ENCODE results near the gene YY1AP1. TPM values are rescaled to one million over a fixed set of nuclear protein-coding genes. Genes with fewer than 3 reads are reported as not detected.
A peak's percentile ranks its signal among the peaks of the same experiment; 100 is the strongest.
"Not testable (repeated sequence)": the region's sequence is repeated elsewhere in the genome, so short reads cannot be mapped to it uniquely, and the experiment has no call there.

YY1AP1 gene
- total and polyA plus RNA-seq, 4 experiments from 2014 or later = 20.6 to 102 (median 74.4) TPM

- H3K36me3 Mint-ChIP-seq = peaks cover 7 to 51% of the 10 kb centered on the region in 2 donors
- POLR2A ChIA-PET (ENCODE audit: partially characterized antibody) = interaction anchor here (0.6 to 1.0 kb wide), 2 partner anchors 11 to 25 kb away, joined by 3 read pairs; no protein-coding TSS in a partner anchor
These were observed 27.2 kb upstream of the YY1AP1 start for GRCh38 chr1:155715777-155716176.

GRCh38 chr1:155715056-155715455, 26.5 kb upstream of the YY1AP1 start:
- peaks cover 7 to 53% of the 10 kb centered on the region in 2 donors for H3K36me3 Mint-ChIP-seq
- H3K4me3 Mint-ChIP-seq; H3K9me3 ChIP-seq (ENCODE audit: control insufficient read depth in 1 of 2, low read length in 2 of 2); H3K4me1 ChIP-seq (ENCODE audit: insufficient read depth, low read length); H3K27me3 ChIP-seq (ENCODE audit: insufficient read depth, low read length); H3K27ac ChIP-seq (ENCODE audit: low read depth, low read length); DNase-seq; H3K4me3 ChIP-seq (ENCODE audit: low read length in 2 of 2); H3K27me3 Mint-ChIP-seq; H3K36me3 ChIP-seq (ENCODE audit: insufficient read depth, low read length); intact Hi-C loops (cut with micrococcal nuclease); CTCF ChIA-PET (ENCODE audit: partially characterized antibody); H3K9me3 Mint-ChIP-seq: not testable (repeated sequence)
- H3K4me1 Mint-ChIP-seq = peaks cover 5 to 14% (median 11%) of the 10 kb centered on the region in 4 donors
- peak overlapping the region in 2 of 7 donors; percentile 53 to 60 for H3K27ac Mint-ChIP-seq
- POLR2A ChIA-PET (ENCODE audit: partially characterized antibody) = interaction anchor here (0.6 to 1.0 kb wide), 2 partner anchors 10 to 25 kb away, joined by 3 read pairs; no protein-coding TSS in a partner anchor

More at GRCh38 chr1:155715777-155716176, 27.2 kb upstream of the YY1AP1 start:
- Histone ChIP-seq H3K27me3 (ENCODE audit: insufficient read depth, low read length) (no peaks in the 10 kb centered on the region), H3K9me3 (ENCODE audit: control insufficient read depth in 1 of 2, low read length in 2 of 2) (no peaks in the 10 kb centered on the region), H3K36me3 (ENCODE audit: insufficient read depth, low read length) (no peaks in the 10 kb centered on the region), H3K27ac (ENCODE audit: low read depth, low read length) (no peak overlapping the region), H3K4me1 (ENCODE audit: insufficient read depth, low read length) (peaks cover 5% of the 10 kb centered on the region), H3K4me3 (ENCODE audit: low read length in 2 of 2) (no peak overlapping the region)
- Mint-ChIP-seq H3K9me3 (peaks cover 0 to 1% (median 0%) of the 10 kb centered on the region in 8 donors), H3K4me1 (peaks cover 5 to 14% (median 11%) of the 10 kb centered on the region in 4 donors), H3K27me3 (no peaks in the 10 kb centered on the region), H3K27ac (peak overlapping the region in 4 of 7 donors; percentile 11 to 71 (median 60)), H3K4me3 (no peak overlapping the region)
- CTCF ChIA-PET (ENCODE audit: partially characterized antibody) = no interaction called here
- DNase-seq = no peak
- intact Hi-C loops (cut with micrococcal nuclease) = no loop called here

- ChIA-PET CTCF (ENCODE audit: partially characterized antibody) (no interaction called here), POLR2A (ENCODE audit: partially characterized antibody) (interaction anchor here (1.0 kb wide), 1 partner anchor 12 kb away, joined by 3 read pairs; no protein-coding TSS in a partner anchor)
- H3K27ac Mint-ChIP-seq = peak overlapping the region in 1 of 7 donors; percentile 61
- Histone ChIP-seq H3K9me3 (ENCODE audit: control insufficient read depth in 1 of 2, low read length in 2 of 2) (no peaks in the 10 kb centered on the region), H3K4me3 (ENCODE audit: low read length in 2 of 2) (no peak overlapping the region), H3K27ac (ENCODE audit: low read depth, low read length) (no peak overlapping the region), H3K36me3 (ENCODE audit: insufficient read depth, low read length) (no peaks in the 10 kb centered on the region), H3K27me3 (ENCODE audit: insufficient read depth, low read length) (no peaks in the 10 kb centered on the region), H3K4me1 (ENCODE audit: insufficient read depth, low read length) (peaks cover 5% of the 10 kb centered on the region)
- DNase-seq = no peak
- no peaks in the 10 kb centered on the region for H3K27me3 Mint-ChIP-seq
- intact Hi-C loops (cut with micrococcal nuclease) = no loop called here
- H3K36me3 Mint-ChIP-seq = peaks cover 7 to 46% of the 10 kb centered on the region in 2 donors
- peaks cover 7 to 15% (median 12%) of the 10 kb centered on the region in 4 donors for H3K4me1 Mint-ChIP-seq
- no peaks in the 10 kb centered on the region for H3K9me3 Mint-ChIP-seq
- H3K4me3 Mint-ChIP-seq = peak overlapping the region in 1 of 8 donors; percentile 5
These were observed 24.5 kb upstream of the YY1AP1 start for GRCh38 chr1:155713075-155713474.

- H3K4me3 ChIP-seq (ENCODE audit: low read length in 2 of 2); H3K27me3 ChIP-seq (ENCODE audit: insufficient read depth, low read length); intact Hi-C loops (cut with micrococcal nuclease); H3K9me3 Mint-ChIP-seq; H3K4me1 ChIP-seq (ENCODE audit: insufficient read depth, low read length); H3K36me3 ChIP-seq (ENCODE audit: insufficient read depth, low read length); H3K27me3 Mint-ChIP-seq; H3K4me3 Mint-ChIP-seq; H3K27ac ChIP-seq (ENCODE audit: low read depth, low read length); H3K9me3 ChIP-seq (ENCODE audit: control insufficient read depth in 1 of 2, low read length in 2 of 2): not testable (repeated sequence)
- CTCF ChIA-PET (ENCODE audit: partially characterized antibody) = interaction anchor here (0.7 kb wide), 1 partner anchor 641 kb away, joined by 3 read pairs; no protein-coding TSS in a partner anchor
- Mint-ChIP-seq H3K36me3 (peaks cover 9 to 44% of the 10 kb centered on the region in 2 donors), H3K27ac (peak overlapping the region in 1 of 7 donors; percentile 55), H3K4me1 (peaks cover 11 to 19% (median 15%) of the 10 kb centered on the region in 4 donors)
- peak in 2 of 5 donors; percentile 5 to 32 for DNase-seq
- POLR2A ChIA-PET (ENCODE audit: partially characterized antibody) = interaction anchor here (1.0 kb wide), 1 partner anchor 12 kb away, joined by 3 read pairs; no protein-coding TSS in a partner anchor
These were observed 24.1 kb upstream of the YY1AP1 start for GRCh38 chr1:155712636-155713035.

- H3K4me1 ChIP-seq (ENCODE audit: insufficient read depth, low read length); CTCF ChIA-PET (ENCODE audit: partially characterized antibody); H3K27me3 Mint-ChIP-seq; H3K27ac ChIP-seq (ENCODE audit: low read depth, low read length); H3K9me3 Mint-ChIP-seq; DNase-seq; POLR2A ChIA-PET (ENCODE audit: partially characterized antibody); H3K9me3 ChIP-seq (ENCODE audit: control insufficient read depth in 1 of 2, low read length in 2 of 2); H3K27me3 ChIP-seq (ENCODE audit: insufficient read depth, low read length); H3K4me3 ChIP-seq (ENCODE audit: low read length in 2 of 2); H3K4me3 Mint-ChIP-seq; H3K27ac Mint-ChIP-seq; intact Hi-C loops (cut with micrococcal nuclease); H3K36me3 ChIP-seq (ENCODE audit: insufficient read depth, low read length): not testable (repeated sequence)
- H3K4me1 Mint-ChIP-seq = peaks cover 9 to 15% (median 11%) of the 10 kb centered on the region in 4 donors
- H3K36me3 Mint-ChIP-seq = peaks cover 12 to 41% of the 10 kb centered on the region in 2 donors
These were observed 22.9 kb upstream of the YY1AP1 start for GRCh38 chr1:155711457-155711856.

GRCh38 chr1:155709391-155709790, 20.8 kb upstream of the YY1AP1 start:
- H3K4me1 ChIP-seq (ENCODE audit: insufficient read depth, low read length) = peaks cover 6% of the 10 kb centered on the region
- POLR2A ChIA-PET (ENCODE audit: partially characterized antibody) = no interaction called here
- intact Hi-C loops (cut with micrococcal nuclease) = no loop called here
- H3K36me3 ChIP-seq (ENCODE audit: insufficient read depth, low read length) = no peaks in the 10 kb centered on the region
- peak overlapping the region in 1 of 7 donors; percentile 37 for H3K27ac Mint-ChIP-seq
- H3K27ac ChIP-seq (ENCODE audit: low read depth, low read length) = no peak overlapping the region
- H3K36me3 Mint-ChIP-seq = peaks cover 13 to 28% of the 10 kb centered on the region in 2 donors
- no peaks in the 10 kb centered on the region for H3K9me3 Mint-ChIP-seq
- DNase-seq = no peak
- H3K9me3 ChIP-seq (ENCODE audit: control insufficient read depth in 1 of 2, low read length in 2 of 2) = no peaks in the 10 kb centered on the region
- H3K27me3 Mint-ChIP-seq = no peaks in the 10 kb centered on the region
- no peak overlapping the region for H3K4me3 Mint-ChIP-seq
- peaks cover 9 to 22% (median 13%) of the 10 kb centered on the region in 4 donors for H3K4me1 Mint-ChIP-seq
- CTCF ChIA-PET (ENCODE audit: partially characterized antibody) = no interaction called here
- no peak overlapping the region for H3K4me3 ChIP-seq (ENCODE audit: low read length in 2 of 2)
- no peaks in the 10 kb centered on the region for H3K27me3 ChIP-seq (ENCODE audit: insufficient read depth, low read length)

GRCh38 chr1:155706139-155706538, 17.6 kb upstream of the YY1AP1 start:
- peak overlapping the region in 1 of 7 donors; percentile 53 for H3K27ac Mint-ChIP-seq
- H3K9me3 Mint-ChIP-seq = no peaks in the 10 kb centered on the region
- Histone ChIP-seq H3K36me3 (ENCODE audit: insufficient read depth, low read length) (no peaks in the 10 kb centered on the region), H3K4me1 (ENCODE audit: insufficient read depth, low read length) (peaks cover 6% of the 10 kb centered on the region), H3K27ac (ENCODE audit: low read depth, low read length) (no peak overlapping the region), H3K4me3 (ENCODE audit: low read length in 2 of 2) (no peak overlapping the region), H3K9me3 (ENCODE audit: control insufficient read depth in 1 of 2, low read length in 2 of 2) (no peaks in the 10 kb centered on the region), H3K27me3 (ENCODE audit: insufficient read depth, low read length) (no peaks in the 10 kb centered on the region)
- H3K4me3 Mint-ChIP-seq = no peak overlapping the region
- no peaks in the 10 kb centered on the region for H3K27me3 Mint-ChIP-seq
- intact Hi-C loops (cut with micrococcal nuclease) = no loop called here
- ChIA-PET CTCF (ENCODE audit: partially characterized antibody) (no interaction called here), POLR2A (ENCODE audit: partially characterized antibody) (interaction anchor here (0.6 kb wide), 1 partner anchor 25 kb away, joined by 3 read pairs; no protein-coding TSS in a partner anchor)
- no peak for DNase-seq
- H3K36me3 Mint-ChIP-seq = peaks cover 7 to 10% of the 10 kb centered on the region in 2 donors
- peaks cover 17 to 31% (median 21%) of the 10 kb centered on the region in 4 donors for H3K4me1 Mint-ChIP-seq
